GM10248 (cell line): ENCODE results near the gene KIRREL3.

Source experiments
- CTCF ChIA-PET: fragments of 300-600 bp; sonication (Branson Sonifier 250); formaldehyde crosslinking; extraction: SDS; loops from one replicate; lab custom pipeline; 2021; ENCODE audit warnings: antibody characterized with exemption; lab: Yijun Ruan, JAX
- POLR2A ChIA-PET: fragments of 350-650 bp; sonication (Branson Sonifier 250); formaldehyde crosslinking; extraction: SDS; loops from one replicate; lab custom pipeline; 2020; ENCODE audit warnings: antibody characterized with exemption; lab: Yijun Ruan, JAX
- DNase-seq: peaks from one replicate; pipeline ENCODE4 v3.0.0; 2012; ENCODE audit errors: extremely low spot score
- CTCF ChIP-seq: IDR thresholded peaks from 2 replicates; pipeline ENCODE4 v1.5.1; 2012; ENCODE audit warnings: mild to moderate bottlenecking, low read depth; ENCODE audit errors: extremely low read depth, missing control alignments, control extremely low read depth

KIRREL3 gene

GRCh38 chr11:126748100-126748791, 252.3 kb downstream of the KIRREL3 start:
- no peak for DNase-seq
- POLR2A ChIA-PET, result no interaction called here
- TF ChIP-seq CTCF, result no peak
- CTCF ChIA-PET, result interaction anchor here (1.9 kb wide), 1 partner anchor 267 kb away, joined by 6 read pairs; no protein-coding TSS in a partner anchor

- DNase-seq, result no peak
- TF ChIP-seq CTCF, result no peak
- CTCF ChIA-PET, result interaction anchor here (1.9 kb wide), 1 partner anchor 266 kb away, joined by 6 read pairs; no protein-coding TSS in a partner anchor
- POLR2A ChIA-PET, result no interaction called here
Measured at GRCh38 chr11:126747315-126747714, 253.3 kb downstream of the KIRREL3 start.

GRCh38 chr11:126746443-126746842, 254.1 kb downstream of the KIRREL3 start:
- ChIA-PET CTCF (interaction anchor here (1.6 kb wide), 1 partner anchor 18 kb away, joined by 4 read pairs; no protein-coding TSS in a partner anchor), POLR2A (no interaction called here)
- TF ChIP-seq CTCF, result no peak
- no peak for DNase-seq

- POLR2A ChIA-PET, result no interaction called here
- no peak for DNase-seq
- no peak for TF ChIP-seq CTCF
- CTCF ChIA-PET, result no interaction called here
Measured at GRCh38 chr11:126744699-126745098, 255.9 kb downstream of the KIRREL3 start.

GRCh38 chr11:126743628-126744027, 256.9 kb downstream of the KIRREL3 start:
- TF ChIP-seq CTCF, result no peak
- CTCF ChIA-PET, result no interaction called here
- POLR2A ChIA-PET, result no interaction called here
- no peak for DNase-seq

GRCh38 chr11:126742582-126742981, 258.0 kb downstream of the KIRREL3 start:
- CTCF ChIA-PET, result no interaction called here
- POLR2A ChIA-PET, result no interaction called here
- TF ChIP-seq CTCF, result no peak
- DNase-seq, result no peak
